HG02610 (cell line): ENCODE results near the gene AMDHD2.

Experiments used
- ATAC-seq: cut with Tn5 transposase; IDR thresholded peaks from one replicate; pipeline ENCODE4 v1.9.1; 2021; ENCODE audit warnings: mild to moderate bottlenecking, moderate library complexity; ENCODE audit not compliant: unreplicated experiment

The AMDHD2 gene

GRCh38 chr16:2482708-2483534, 37.2 kb upstream of the AMDHD2 start:
- no peak for ATAC-seq

- ATAC-seq = no peak
These were observed 36.0 kb upstream of the AMDHD2 start for GRCh38 chr16:2483939-2484897.

- ATAC-seq = no peak
These were observed 35.2 kb upstream of the AMDHD2 start for GRCh38 chr16:2484898-2485508.

GRCh38 chr16:2485811-2486507, 34.2 kb upstream of the AMDHD2 start:
- no peak for ATAC-seq

GRCh38 chr16:2486645-2487516, 33.3 kb upstream of the AMDHD2 start:
- peak; percentile 70 for ATAC-seq

GRCh38 chr16:2487517-2487842, 32.7 kb upstream of the AMDHD2 start:
- no peak for ATAC-seq

GRCh38 chr16:2487903-2488531, 32.2 kb upstream of the AMDHD2 start:
- ATAC-seq = no peak

GRCh38 chr16:2489581-2489980, 30.6 kb upstream of the AMDHD2 start:
- no peak for ATAC-seq

- no peak for ATAC-seq
These were observed 29.7 kb upstream of the AMDHD2 start for GRCh38 chr16:2490190-2491105.

- no peak for ATAC-seq
These were observed 27.9 kb upstream of the AMDHD2 start for GRCh38 chr16:2492292-2492691.

- no peak for ATAC-seq
These were observed 26.6 kb upstream of the AMDHD2 start for GRCh38 chr16:2493605-2494004.

- no peak for ATAC-seq
These were observed 25.6 kb upstream of the AMDHD2 start for GRCh38 chr16:2494616-2495015.

GRCh38 chr16:2495041-2495440, 25.1 kb upstream of the AMDHD2 start:
- no peak for ATAC-seq

GRCh38 chr16:2496223-2497115, 23.7 kb upstream of the AMDHD2 start:
- ATAC-seq = no peak

- no peak for ATAC-seq
These were observed 23.0 kb upstream of the AMDHD2 start for GRCh38 chr16:2497116-2497630.

- no peak for ATAC-seq
These were observed 22.3 kb upstream of the AMDHD2 start for GRCh38 chr16:2497695-2498484.
